GM21390 (cell line): ENCODE measurements around the gene DSE.
"Not testable (repeated sequence)": the region's sequence is repeated elsewhere in the genome, so short reads cannot be mapped to it uniquely, and the experiment has no call there.

Source experiments
- ATAC-seq: cut with Tn5 transposase; IDR thresholded peaks from one replicate; pipeline ENCODE4 v1.9.1; 2021; ENCODE audit not compliant: unreplicated experiment

DSE gene

GRCh38 chr6:116370760-116371119 lies at the start of gene DSE:
Gene DSE (plus strand): TSS chr6:116370947. CDS start chr6:116399251, 28,304 bp downstream.
- peak; percentile 74 for ATAC-seq

DNA sequence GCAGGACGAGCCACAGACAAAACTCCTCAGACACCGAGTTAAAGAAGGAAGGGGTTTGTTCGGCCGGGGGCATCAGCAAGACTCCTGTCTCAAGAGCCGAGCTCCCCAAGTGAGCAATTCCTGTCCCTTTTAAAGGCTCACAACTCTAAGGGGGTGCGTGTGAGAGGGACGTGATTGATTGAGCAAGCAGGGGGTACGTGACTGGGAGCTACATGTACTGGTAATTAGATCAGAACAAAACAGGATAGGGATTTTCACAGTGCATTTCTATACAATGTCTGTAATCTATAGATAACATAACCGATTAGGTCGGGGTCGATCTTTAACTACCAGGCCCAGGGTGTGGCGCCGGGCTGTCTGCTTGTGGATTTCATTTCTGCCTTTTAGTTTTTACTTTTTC lies 48.8 kb upstream of the DSE start:
- ATAC-seq, result not testable (repeated sequence)

DNA sequence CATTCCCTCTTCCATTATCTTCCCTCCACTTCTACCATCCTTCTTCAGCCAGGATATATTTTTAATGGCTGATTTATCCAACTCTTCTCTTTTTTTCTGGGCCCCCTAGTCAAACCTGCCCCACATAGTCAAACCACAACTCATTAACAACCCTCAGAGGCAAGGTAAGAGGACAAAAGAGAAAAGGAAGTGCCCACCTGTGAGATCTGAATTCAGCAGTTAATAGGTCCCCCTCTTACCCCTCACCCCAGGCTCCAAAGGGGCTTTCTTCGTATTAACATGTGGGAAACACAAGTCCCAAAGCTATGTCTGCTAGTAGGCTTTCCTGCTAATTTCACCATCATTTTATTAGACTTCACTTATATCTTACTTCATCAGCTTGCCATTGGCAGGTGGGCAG lies 46.9 kb upstream of the DSE start:
- no peak for ATAC-seq

GRCh38 chr6:116325634-116326132 lies 45.1 kb upstream of the DSE start:
- ATAC-seq, result not testable (repeated sequence)

DNA sequence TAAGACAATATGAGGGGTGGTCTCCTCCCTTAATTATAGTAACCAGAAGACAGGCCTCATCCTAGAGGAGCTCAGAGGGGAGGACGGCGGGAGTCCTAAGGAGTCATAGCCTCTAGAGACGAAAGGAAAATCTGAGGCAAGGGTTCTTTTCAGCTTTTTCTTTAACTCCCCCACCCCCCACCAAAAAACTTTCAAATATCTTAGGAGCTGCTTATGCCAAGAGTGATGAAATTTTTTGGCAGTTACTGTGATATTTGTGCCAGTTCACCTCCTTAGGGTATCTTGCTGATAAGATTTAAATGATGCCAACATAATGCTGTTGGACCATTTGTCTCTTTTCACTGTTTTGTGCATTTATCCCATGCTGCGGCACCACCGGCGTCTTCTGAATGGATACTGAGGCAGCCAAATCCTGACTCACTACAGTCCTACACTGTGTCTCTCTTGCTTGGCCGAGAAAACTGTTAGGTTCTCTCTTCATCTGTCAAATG lies 44.5 kb upstream of the DSE start:
- ATAC-seq, result no peak

- ATAC-seq, result no peak
Measured at GRCh38 chr6:116326996-116327395, 43.8 kb upstream of the DSE start.

GRCh38 chr6:116327803-116328527 lies 42.8 kb upstream of the DSE start:
- no peak for ATAC-seq

GRCh38 chr6:116328528-116328903 lies 42.2 kb upstream of the DSE start:
- no peak for ATAC-seq

DNA sequence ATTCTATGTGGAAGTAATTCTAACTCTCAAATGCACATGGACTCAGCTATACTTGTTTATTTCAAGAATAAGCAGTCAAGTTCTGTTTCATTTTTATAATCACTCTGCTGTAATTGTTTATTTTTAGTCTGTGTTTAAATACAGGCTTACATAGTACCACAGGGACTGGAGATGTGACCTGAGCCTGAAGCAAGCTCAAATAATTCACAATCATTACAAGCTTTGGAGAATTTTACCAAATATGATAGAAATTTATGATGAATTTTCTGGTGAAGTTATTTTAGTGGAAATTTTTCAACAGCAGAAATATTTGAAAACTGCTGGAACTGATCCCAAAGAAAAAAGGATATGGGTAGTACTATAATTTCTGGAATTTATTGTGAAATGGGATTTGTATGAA lies 41.6 kb upstream of the DSE start:
- no peak for ATAC-seq

GRCh38 chr6:116330511-116330910 lies 40.2 kb upstream of the DSE start:
- no peak for ATAC-seq

GRCh38 chr6:116332096-116332495 lies 38.7 kb upstream of the DSE start:
- no peak for ATAC-seq

DNA sequence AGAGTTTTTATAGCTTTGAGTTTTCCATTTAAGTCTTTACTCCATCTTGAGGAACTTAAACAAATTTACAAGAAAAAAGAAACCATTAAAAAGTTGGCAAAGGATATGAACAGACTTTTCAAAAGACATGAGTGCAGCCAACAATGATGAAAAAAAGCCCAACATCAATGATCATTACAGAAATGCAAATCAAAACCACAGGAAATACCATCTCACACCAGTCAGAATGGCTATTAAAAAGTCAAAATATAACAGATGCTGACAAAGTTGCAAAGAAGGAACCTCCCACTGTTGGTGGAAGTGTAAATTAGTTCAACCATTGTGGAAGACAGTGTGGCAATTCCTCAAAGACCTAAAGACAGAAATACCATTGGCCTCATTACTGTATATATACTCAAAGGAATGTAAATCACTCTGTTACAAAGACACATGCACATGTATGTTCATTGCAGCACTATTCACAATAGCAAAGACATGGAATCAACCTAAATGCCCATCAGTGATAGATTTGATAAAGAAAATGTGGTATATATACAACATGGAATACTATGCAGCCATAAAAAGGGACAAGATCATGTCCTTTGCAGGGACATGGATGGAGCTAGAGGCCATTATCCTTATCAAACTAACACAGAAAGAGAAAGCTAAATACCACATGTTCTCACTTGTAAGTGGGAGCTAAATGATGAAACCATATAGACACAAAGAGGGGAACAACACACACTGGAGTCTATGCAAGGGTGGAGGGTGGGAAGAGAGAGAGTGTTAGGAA lies 35.9 kb upstream of the DSE start:
- not testable (repeated sequence) for ATAC-seq

GRCh38 chr6:116335612-116336215 lies 35.0 kb upstream of the DSE start:
- ATAC-seq, result no peak

- no peak for ATAC-seq
Measured at GRCh38 chr6:116338943-116339342, 31.8 kb upstream of the DSE start.

DNA sequence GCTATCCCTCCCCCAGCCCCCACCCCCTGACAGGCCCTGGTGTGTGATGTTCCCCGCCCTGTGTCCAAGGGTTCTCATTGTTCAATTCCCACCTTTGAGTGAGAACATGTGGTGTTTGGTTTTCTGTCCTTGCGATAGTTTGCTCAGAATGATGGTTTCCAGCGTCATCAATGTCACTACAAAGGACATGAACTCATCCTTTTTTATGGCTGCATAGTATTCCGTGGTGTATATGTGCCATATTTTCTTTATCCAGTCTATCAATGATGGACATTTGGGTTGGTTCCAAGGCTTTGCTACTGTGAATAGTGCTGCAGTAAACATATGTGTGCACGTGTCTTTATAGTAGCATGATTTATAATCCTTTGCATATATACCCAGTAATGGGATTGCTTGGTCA lies 30.1 kb upstream of the DSE start:
- ATAC-seq, result not testable (repeated sequence)

- no peak for ATAC-seq
Measured at GRCh38 chr6:116349216-116349615, 21.5 kb upstream of the DSE start.

DNA sequence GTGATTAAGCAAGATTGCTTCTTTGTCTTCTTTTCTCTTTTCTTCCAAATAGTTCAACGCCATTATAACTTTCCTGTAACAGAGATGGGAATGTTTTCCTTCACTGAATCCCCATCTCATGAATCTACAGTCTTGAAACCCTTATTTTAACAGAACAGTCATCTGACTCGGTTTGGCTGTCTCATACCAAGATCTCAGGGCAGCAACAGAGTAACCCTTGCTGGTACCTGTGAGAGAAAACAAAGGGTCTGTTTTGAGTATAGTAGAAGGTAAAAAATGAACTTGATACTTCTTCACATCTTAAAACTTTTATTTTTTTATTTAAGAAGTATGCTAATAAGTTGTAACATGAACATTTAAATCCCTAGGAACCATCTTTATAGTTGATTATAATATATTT lies 19.6 kb upstream of the DSE start:
- ATAC-seq, result no peak

DNA sequence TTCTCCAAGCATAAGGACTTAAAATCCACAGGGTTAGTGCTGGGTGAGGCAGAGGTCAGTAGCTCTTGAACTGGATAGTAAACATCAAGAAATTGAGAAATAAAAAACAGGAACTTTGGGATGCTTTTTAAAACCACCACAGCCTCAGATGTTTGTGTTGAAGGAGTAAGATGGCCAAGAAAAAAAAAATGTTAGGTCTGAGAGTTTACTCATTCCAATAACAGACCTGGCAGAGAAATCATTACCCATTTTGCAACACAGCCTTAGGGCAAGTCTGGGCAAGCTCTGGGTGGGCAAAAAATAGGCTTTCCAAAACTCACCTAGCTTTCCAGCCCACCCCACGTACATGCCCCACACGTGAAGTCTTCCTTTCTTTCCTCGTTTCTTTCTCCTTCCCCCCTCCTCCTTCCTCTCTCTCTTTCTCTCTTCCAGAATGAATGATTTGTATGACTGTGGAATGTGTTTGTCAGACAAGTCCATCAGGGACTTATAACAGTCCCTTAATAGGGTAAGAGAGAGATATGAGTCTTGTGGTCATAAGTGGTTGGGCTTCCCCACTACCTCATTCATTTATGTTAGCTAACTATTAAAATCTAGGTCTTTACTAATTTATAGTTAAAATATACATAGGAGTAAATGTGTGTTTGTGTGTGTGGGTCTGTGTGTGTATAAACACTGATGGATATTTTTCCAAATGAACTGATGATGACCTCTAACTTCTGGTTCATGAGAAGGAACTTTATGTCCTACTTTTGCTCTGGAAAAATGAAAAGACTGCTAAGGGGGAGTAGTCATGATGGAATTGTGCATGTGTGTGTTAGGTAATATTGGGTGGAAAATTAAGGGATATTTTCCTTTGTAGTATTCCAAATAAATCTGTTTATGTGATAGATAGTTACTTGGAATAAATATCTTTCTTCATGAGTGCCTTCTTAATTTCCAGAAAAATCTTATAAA lies 18.0 kb upstream of the DSE start:
- peak; percentile 73 for ATAC-seq

GRCh38 chr6:116354236-116354635 lies 16.5 kb upstream of the DSE start:
- ATAC-seq, result no peak

DNA sequence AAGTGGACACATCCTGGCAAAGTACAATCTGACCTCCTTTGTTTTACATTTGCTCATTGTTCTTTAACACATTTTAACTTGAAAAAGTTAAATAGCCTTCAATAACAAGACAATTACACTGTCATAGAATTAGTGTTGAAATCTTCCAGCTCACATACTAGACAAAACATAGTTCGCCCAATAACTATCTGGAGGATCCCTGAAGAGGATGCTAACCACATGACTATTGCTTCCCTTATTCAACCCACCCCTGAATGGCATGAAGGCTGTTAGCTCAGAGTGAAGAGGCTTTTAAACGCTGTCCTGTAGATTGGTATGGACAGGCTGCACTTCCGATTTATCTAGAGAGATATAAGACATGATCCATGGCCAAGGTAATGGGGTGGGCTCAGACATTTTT lies 15.0 kb upstream of the DSE start:
- ATAC-seq, result no peak

GRCh38 chr6:116359131-116359530 lies 11.6 kb upstream of the DSE start:
- no peak for ATAC-seq
